K562 (cell line): ENCODE measurements around the gene ERMP1. TPM values are rescaled to one million over a fixed set of nuclear protein-coding genes. Genes with fewer than 3 reads are reported as not detected.

Experiments
- ARID1B ChIP-seq: fragments of 450-650 bp; IDR thresholded peaks from 2 replicates; pipeline ENCODE4 v1.6.1; 2016; ENCODE audit warnings: antibody characterized with exemption, mild to moderate bottlenecking, inconsistent platforms
- ARNT ChIP-seq, 2 experiments: fragments of 450-650 bp; IDR thresholded peaks; 2 replicates each; pipeline ENCODE4 v1.6.1; 2016; ENCODE audit warnings: mild to moderate bottlenecking in 1 of 2
- COPS2 ChIP-seq: fragments of 450-650 bp; conservative IDR thresholded peaks from 2 replicates; pipeline ENCODE4 v1.6.1; 2016; ENCODE audit warnings: mild to moderate bottlenecking, moderate library complexity
- DPF2 ChIP-seq: fragments of 450-650 bp; IDR thresholded peaks from 2 replicates; pipeline ENCODE4 v1.6.1; 2016
- EP400 ChIP-seq: fragments of 450-650 bp; IDR thresholded peaks from 2 replicates; pipeline ENCODE4 v1.6.1; 2017; ENCODE audit warnings: antibody characterized with exemption, mild to moderate bottlenecking, moderate library complexity
- ESRRA ChIP-seq: fragments of 450-650 bp; IDR thresholded peaks from 2 replicates; pipeline ENCODE4 v1.6.1; 2014; ENCODE audit warnings: low read depth, mild to moderate bottlenecking, moderate library complexity, borderline replicate concordance
- ETV6 ChIP-seq, 3 experiments: fragments of 150-350 bp in 1 of 3; sonication (generic) in 1 of 3; formaldehyde crosslinking in 1 of 3; IDR thresholded peaks; 2 replicates each; pipeline versions ENCODE4 v1.6.1 to v1.8.0; 2014 to 2022; ENCODE audit warnings: borderline replicate concordance in 2 of 3, low read depth in 2 of 3, antibody characterized with exemption in 1 of 3, low read length in 1 of 3, mild to moderate bottlenecking in 1 of 3, missing genetic modification reagents in 1 of 3
- GABPB1 ChIP-seq: sonication (generic); formaldehyde crosslinking; IDR thresholded peaks from 2 replicates; pipeline ENCODE4 v1.8.0; 2022; ENCODE audit warnings: mild to moderate bottlenecking, missing genetic modification reagents
- MCM2 ChIP-seq: fragments of 450-650 bp; IDR thresholded peaks from 2 replicates; pipeline ENCODE4 v1.6.1; 2017; ENCODE audit warnings: low read depth, mild to moderate bottlenecking
- MED1 ChIP-seq: sonication (generic); formaldehyde crosslinking; IDR thresholded peaks from 2 replicates; pipeline ENCODE4 v1.8.1; 2023; ENCODE audit warnings: missing genetic modification reagents, borderline replicate concordance
- NR2C2 ChIP-seq, 2 experiments: fragments of 200-800 bp in 1 of 2; sonication (Bioruptor generic) in 1 of 2; sonication (generic) in 1 of 2; formaldehyde crosslinking in 1 of 2; IDR thresholded peaks; 2 replicates each; pipeline versions ENCODE4 v1.6.1 to v1.8.0; 2016 to 2022; ENCODE audit warnings: mild to moderate bottlenecking in 1 of 2, missing compliant biosample characterization in 1 of 2, missing genetic modification characterization in 1 of 2, missing genetic modification reagents in 1 of 2
- PBX2 ChIP-seq, 2 experiments: IDR thresholded peaks in 1 of 2; conservative IDR thresholded peaks in 1 of 2; 2 replicates each; pipeline ENCODE4 v1.6.1; 2016; ENCODE audit warnings: low read depth in 2 of 2, mild to moderate bottlenecking in 1 of 2, missing compliant biosample characterization in 1 of 2, missing genetic modification characterization in 1 of 2, moderate library complexity in 1 of 2
- UBTF ChIP-seq, 2 experiments: IDR thresholded peaks; 2 replicates each; pipeline ENCODE4 v1.6.1; 2012; ENCODE audit warnings: improper control_type of control experiment in 2 of 2, low read depth in 2 of 2, low read length in 2 of 2, borderline replicate concordance in 1 of 2
- ZC3H4 ChIP-seq: sonication (generic); formaldehyde crosslinking; IDR thresholded peaks from 2 replicates; pipeline ENCODE4 v1.9.0; 2021; ENCODE audit warnings: missing genetic modification reagents, borderline replicate concordance
- ZNF121 ChIP-seq: sonication (generic); formaldehyde crosslinking; conservative IDR thresholded peaks from 2 replicates; pipeline ENCODE4 v1.8.0; 2022; ENCODE audit warnings: missing genetic modification reagents
- polyA plus RNA-seq, 8 experiments: library from polyadenylated mRNA; depleted of rRNA in 4 of 8; stranded (reverse) in 5 of 8; unstranded in 3 of 8; fragments of >200 nt; fragmentation: Nextera tagmentation in 2 of 8; fragmentation: Illumina TruSeq in 1 of 8; extraction: Ambion mirVana in 2 of 8; extraction: Trizol in 1 of 8; gene quantifications; 2 replicates each; pipeline versions ENCODE4 v1.2.1 to v1.2.3, GENCODE V29; 2011 to 2014; ENCODE audit warnings: inconsistent platforms in 1 of 8, missing spikeins in 1 of 8
- total RNA-seq, 7 experiments: library from RNA; depleted of rRNA in 6 of 7; stranded (reverse); fragments of >200 nt in 6 of 7; fragmentation: Illumina TruSeq in 2 of 7; extraction: Trizol in 2 of 7; gene quantifications; 2 replicates each; pipeline versions ENCODE4 v1.2.1 to v1.2.3, GENCODE V29; 2011 to 2021; ENCODE audit warnings: low replicate concordance in 1 of 7
- TF ChIP-seq, protein P1 (sequence below), 3 experiments: IDR thresholded peaks in 2 of 3; conservative IDR thresholded peaks in 1 of 3; 2 replicates each; pipeline ENCODE4 v1.5.1; 2011 to 2012; ENCODE audit warnings: low read length in 3 of 3, mild to moderate bottlenecking in 3 of 3, control low read depth in 2 of 3, improper control_type of control experiment in 1 of 3, inconsistent platforms in 1 of 3, low read depth in 1 of 3, mixed read lengths in 1 of 3, moderate library complexity in 1 of 3; ENCODE audit not compliant: insufficient read depth in 2 of 3
- TF ChIP-seq, protein P2 (sequence below): fragments of 450-650 bp; IDR thresholded peaks from 2 replicates; pipeline ENCODE4 v1.6.1; 2016; ENCODE audit warnings: missing biosample characterization, missing genetic modification characterization

The ERMP1 gene
- total and polyA plus RNA-seq, 9 of the 15 experiments (the other 6 are each of a cell fraction or from before 2014, with no cell fraction given) = 2.5 to 26.3 (median 12.6) TPM

GRCh38 chr9:5838884-5839571 is 6.1 kb upstream of the ERMP1 start (continued):
- TF ChIP-seq PBX2 (CRISPR knock-in tag; IDR thresholded peaks at IDR 0.05; ENCODE audit: low read depth) (no peak), PBX2 (tag; conservative IDR thresholded peaks at IDR 0.05; ENCODE audit: low read depth) (no peak), EP400 (peak; percentile 47), GABPB1 (CRISPR knock-in tag) (peak; percentile 45; the same call in 1 of the 2 replicates), MCM2 (no peak), ETV6 (IDR thresholded peaks at IDR 0.05; ENCODE audit: borderline replicate concordance in 1 of 2, low read depth in 2 of 2, low read length in 1 of 2) (no peak), ETV6 (CRISPR knock-in tag; IDR thresholded peaks at IDR 0.05; ENCODE audit: borderline replicate concordance) (no peak), MED1 (CRISPR knock-in tag) (no peak), DPF2 (peak; percentile 82), ZNF121 (CRISPR knock-in tag) (no peak), UBTF (IDR thresholded peaks at IDR 0.05; ENCODE audit: borderline replicate concordance in 1 of 2, low read depth in 2 of 2, low read length in 2 of 2) (no peak), ARNT (IDR thresholded peaks at IDR 0.05) (peak in 1 of 2 experiments; percentile 61; a peak in 1 of 4 replicates), ARID1B (peak; percentile 68), COPS2 (no peak), ESRRA (0 out of 2 replicates have a peak, but pooled peaks have one; percentile 26), ZC3H4 (CRISPR knock-in tag) (no peak), NR2C2 (CRISPR knock-in tag; IDR thresholded peaks at IDR 0.05) (no peak), NR2C2 (tag; IDR thresholded peaks at IDR 0.05) (peak; percentile 73)
- TF ChIP-seq, protein P1, sequence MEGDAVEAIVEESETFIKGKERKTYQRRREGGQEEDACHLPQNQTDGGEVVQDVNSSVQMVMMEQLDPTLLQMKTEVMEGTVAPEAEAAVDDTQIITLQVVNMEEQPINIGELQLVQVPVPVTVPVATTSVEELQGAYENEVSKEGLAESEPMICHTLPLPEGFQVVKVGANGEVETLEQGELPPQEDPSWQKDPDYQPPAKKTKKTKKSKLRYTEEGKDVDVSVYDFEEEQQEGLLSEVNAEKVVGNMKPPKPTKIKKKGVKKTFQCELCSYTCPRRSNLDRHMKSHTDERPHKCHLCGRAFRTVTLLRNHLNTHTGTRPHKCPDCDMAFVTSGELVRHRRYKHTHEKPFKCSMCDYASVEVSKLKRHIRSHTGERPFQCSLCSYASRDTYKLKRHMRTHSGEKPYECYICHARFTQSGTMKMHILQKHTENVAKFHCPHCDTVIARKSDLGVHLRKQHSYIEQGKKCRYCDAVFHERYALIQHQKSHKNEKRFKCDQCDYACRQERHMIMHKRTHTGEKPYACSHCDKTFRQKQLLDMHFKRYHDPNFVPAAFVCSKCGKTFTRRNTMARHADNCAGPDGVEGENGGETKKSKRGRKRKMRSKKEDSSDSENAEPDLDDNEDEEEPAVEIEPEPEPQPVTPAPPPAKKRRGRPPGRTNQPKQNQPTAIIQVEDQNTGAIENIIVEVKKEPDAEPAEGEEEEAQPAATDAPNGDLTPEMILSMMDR (IDR thresholded peaks at IDR 0.05 in 2 of 3, conservative IDR thresholded peaks at IDR 0.05 in 1 of 3; ENCODE audit: insufficient read depth in 2 of 3, low read depth in 1 of 3, low read length in 3 of 3) = peak in 1 of 3 experiments; percentile 8; a peak in 1 of 6 replicates
- TF ChIP-seq, protein P2, sequence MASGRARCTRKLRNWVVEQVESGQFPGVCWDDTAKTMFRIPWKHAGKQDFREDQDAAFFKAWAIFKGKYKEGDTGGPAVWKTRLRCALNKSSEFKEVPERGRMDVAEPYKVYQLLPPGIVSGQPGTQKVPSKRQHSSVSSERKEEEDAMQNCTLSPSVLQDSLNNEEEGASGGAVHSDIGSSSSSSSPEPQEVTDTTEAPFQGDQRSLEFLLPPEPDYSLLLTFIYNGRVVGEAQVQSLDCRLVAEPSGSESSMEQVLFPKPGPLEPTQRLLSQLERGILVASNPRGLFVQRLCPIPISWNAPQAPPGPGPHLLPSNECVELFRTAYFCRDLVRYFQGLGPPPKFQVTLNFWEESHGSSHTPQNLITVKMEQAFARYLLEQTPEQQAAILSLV (tag) = no peak
